DMS153 treated with DMSO at 0.1 percent for 48 hours (cell line): ENCODE results near the gene PCDHGA5.
"Not testable (repeated sequence)": the region's sequence is repeated elsewhere in the genome, so short reads cannot be mapped to it uniquely, and the experiment has no call there.

Experiments used
- DNase-seq: peaks from one replicate; lab custom pipeline; 2025; ENCODE audit not compliant: unreplicated experiment; lab: John Stamatoyannopoulos, UW

PCDHGA5 gene

GRCh38 chr5:141349917-141350619 lies 13.9 kb upstream of the PCDHGA5 start, which contains the start of gene PCDHGB1:
TSS of gene PCDHGB1 (plus strand) at chr5:141350099. CDS start at chr5:141350261, 162 bp downstream.
- peak; percentile 1 for DNase-seq

- no peak for DNase-seq
Measured at GRCh38 chr5:141351591-141351990, 12.4 kb upstream of the PCDHGA5 start.

GRCh38 chr5:141354900-141355469 lies 9.0 kb upstream of the PCDHGA5 start, which contains the start of gene PCDHGA4:
TSS of gene PCDHGA4 (plus strand) at chr5:141355021. CDS start at chr5:141355108, 87 bp downstream.
- no peak for DNase-seq

GRCh38 chr5:141355641-141356040 lies 8.3 kb upstream of the PCDHGA5 start:
- no peak for DNase-seq

GRCh38 chr5:141356133-141356532 lies 7.8 kb upstream of the PCDHGA5 start:
- no peak for DNase-seq

GRCh38 chr5:141356950-141357349 lies 7.0 kb upstream of the PCDHGA5 start:
- no peak for DNase-seq

GRCh38 chr5:141359790-141360426 lies 4.1 kb upstream of the PCDHGA5 start, which contains the start of gene PCDHGB2:
TSS of gene PCDHGB2 (plus strand) at chr5:141359994. CDS start at chr5:141360136, 142 bp downstream.
- no peak for DNase-seq

GRCh38 chr5:141360685-141361084 lies 3.3 kb upstream of the PCDHGA5 start:
- no peak for DNase-seq

GRCh38 chr5:141362719-141363118 lies 1.2 kb upstream of the PCDHGA5 start:
- no peak for DNase-seq

GRCh38 chr5:141366016-141366896 lies 2.3 kb downstream of the PCDHGA5 start:
- DNase-seq: no peak

GRCh38 chr5:141369994-141370848 lies 6.3 kb downstream of the PCDHGA5 start, which contains the start of gene PCDHGB3:
TSS of gene PCDHGB3 (plus strand) at chr5:141370242. CDS start at chr5:141370395, 153 bp downstream.
- no peak for DNase-seq

- no peak for DNase-seq
Measured at GRCh38 chr5:141371572-141372475, 7.9 kb downstream of the PCDHGA5 start.

- DNase-seq: no peak
Measured at GRCh38 chr5:141373673-141374317, 9.8 kb downstream of the PCDHGA5 start, which contains the start of gene PCDHGA6. TSS of gene PCDHGA6 (plus strand) at chr5:141373891. CDS start at chr5:141374084, 193 bp downstream.

- no peak for DNase-seq
Measured at GRCh38 chr5:141374627-141375026, 10.7 kb downstream of the PCDHGA5 start.

- DNase-seq: not testable (repeated sequence)
Measured at GRCh38 chr5:141375444-141376155, 11.6 kb downstream of the PCDHGA5 start.

- no peak for DNase-seq
Measured at GRCh38 chr5:141382469-141383294, 18.7 kb downstream of the PCDHGA5 start, which contains the start of gene PCDHGA7. TSS of gene PCDHGA7 (plus strand) at chr5:141382742. CDS start at chr5:141382900, 158 bp downstream.

- DNase-seq: no peak
Measured at GRCh38 chr5:141383345-141383744, 19.4 kb downstream of the PCDHGA5 start.
